ENCODE data around the gene TKT.

Gene TKT

DNA sequence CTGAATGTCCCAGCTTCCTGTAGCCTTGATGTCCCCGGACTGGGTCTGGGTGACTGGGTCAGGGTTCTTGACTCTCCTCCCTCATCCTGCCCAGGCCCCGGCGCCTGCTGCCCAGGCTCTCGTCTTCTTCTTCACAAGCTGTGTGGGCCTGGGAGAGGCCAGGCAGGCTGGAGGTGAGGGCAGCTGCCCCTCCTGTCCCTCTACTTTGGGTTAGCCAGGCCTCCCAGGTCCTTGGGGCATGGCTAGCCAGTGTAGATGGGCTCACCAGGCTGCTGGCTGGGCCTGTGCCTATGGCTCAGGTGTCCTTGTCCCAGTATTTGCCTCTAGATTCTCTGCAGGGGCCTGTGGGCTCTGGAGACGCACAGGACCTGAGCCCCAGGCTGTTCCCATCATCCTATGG is 31.8 kb downstream of the TKT start:
- no peak overlapping the region for H3K4me3 ChIP-seq (ENCODE audit: low read depth, low read length)
- no peak for TF ChIP-seq MAX (IDR thresholded peaks at IDR 0.05; ENCODE audit: low read depth, low read length)
- TF ChIP-seq CTCF (IDR thresholded peaks at IDR 0.05; ENCODE audit: low read depth, low read length), result no peak
- no peak for TF ChIP-seq POLR2A (IDR thresholded peaks at IDR 0.05; ENCODE audit: extremely low read depth, insufficient read length)
- TF ChIP-seq MYC (IDR thresholded peaks at IDR 0.05; ENCODE audit: low read depth, low read length), result no peak
- DNase-seq (ENCODE audit: low read depth), result no peak

DNA sequence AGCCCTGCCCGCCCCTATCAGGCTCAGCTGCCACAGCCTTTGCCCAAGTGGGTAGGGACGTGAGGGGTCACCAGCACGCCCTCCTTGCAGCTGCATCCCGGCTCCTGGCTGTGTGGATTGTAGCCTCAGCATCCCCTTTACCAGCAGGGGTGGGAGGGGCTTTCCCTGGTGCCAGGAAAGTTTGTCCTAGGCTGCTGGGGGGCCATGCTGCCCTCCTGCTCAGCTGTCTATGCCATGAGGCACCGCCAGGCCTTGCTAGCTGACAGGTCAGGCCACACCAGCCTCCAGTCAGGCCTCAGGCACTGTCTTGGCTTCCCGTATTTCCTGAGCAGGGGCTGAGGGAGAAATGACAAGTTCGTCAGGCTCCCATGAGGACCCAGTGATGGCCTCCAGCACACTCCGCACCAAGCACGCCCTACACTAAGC is 32.3 kb downstream of the TKT start:
- no peak for TF ChIP-seq POLR2A (IDR thresholded peaks at IDR 0.05; ENCODE audit: extremely low read depth, insufficient read length)
- TF ChIP-seq MAX (IDR thresholded peaks at IDR 0.05; ENCODE audit: low read depth, low read length), result no peak
- TF ChIP-seq MYC (IDR thresholded peaks at IDR 0.05; ENCODE audit: low read depth, low read length), result no peak
- no peak for TF ChIP-seq CTCF (IDR thresholded peaks at IDR 0.05; ENCODE audit: low read depth, low read length)
- no peak overlapping the region for H3K4me3 ChIP-seq (ENCODE audit: low read depth, low read length)
- DNase-seq (ENCODE audit: low read depth), result no peak

DNA sequence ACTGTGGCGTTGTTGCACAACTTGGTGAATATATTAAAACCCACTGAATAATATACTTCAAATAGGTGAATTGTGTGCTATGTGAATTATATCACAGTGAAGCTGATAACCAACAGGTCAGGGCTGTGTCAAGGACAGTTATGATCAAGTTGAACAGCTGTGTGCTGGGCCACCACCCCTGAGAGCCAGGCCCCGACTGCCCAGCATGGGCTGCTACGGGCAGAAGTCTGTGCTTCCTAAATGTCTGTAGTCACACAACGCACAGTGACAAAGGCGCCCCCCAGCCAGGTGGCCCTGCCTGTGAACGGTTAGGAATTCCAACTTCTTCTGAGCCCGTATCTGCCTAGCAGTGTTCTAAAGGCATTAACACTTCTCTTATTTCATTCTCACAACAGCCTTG is 32.8 kb downstream of the TKT start:
- H3K4me3 ChIP-seq (ENCODE audit: low read depth, low read length), result no peak overlapping the region
- TF ChIP-seq MYC (IDR thresholded peaks at IDR 0.05; ENCODE audit: low read depth, low read length) (no peak), CTCF (IDR thresholded peaks at IDR 0.05; ENCODE audit: low read depth, low read length) (no peak), POLR2A (IDR thresholded peaks at IDR 0.05; ENCODE audit: extremely low read depth, insufficient read length) (peak; percentile 5), MAX (IDR thresholded peaks at IDR 0.05; ENCODE audit: low read depth, low read length) (no peak)
- DNase-seq (ENCODE audit: low read depth), result no peak

DNA sequence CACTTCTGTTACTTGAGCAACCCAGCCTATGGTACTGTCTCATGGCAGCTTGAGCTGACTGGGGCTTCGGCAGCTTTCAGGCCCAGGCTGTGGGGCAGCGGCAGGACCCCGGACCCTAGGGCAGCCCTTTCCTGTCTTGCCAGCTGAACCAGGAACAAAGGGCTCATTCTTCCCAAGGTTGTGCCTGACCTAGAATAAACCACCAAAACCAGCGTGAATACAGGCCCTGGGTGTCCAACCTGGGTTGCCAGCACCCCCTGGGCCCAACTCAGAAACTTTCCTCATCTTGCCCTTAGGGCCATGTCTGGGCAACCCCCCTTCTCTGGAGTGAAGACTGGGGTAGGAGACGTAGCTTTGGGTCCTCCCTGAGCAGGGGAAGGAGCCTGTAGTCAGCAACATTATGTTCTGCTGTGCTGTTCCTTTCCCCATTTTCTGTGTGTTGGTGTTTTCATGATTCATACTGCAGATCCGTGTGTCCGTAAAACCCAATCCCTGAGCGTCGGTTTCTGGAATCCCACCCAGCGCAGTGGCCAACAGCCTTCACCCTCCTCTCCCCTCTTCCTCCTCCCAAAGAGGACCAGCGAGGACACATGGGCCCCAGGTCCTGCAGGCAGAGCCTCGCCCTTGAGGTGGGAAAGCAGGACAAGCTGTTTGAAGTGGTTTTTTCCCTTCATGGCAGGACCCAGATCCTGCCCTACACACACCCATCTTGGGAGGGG is 33.5 kb downstream of the TKT start:
- TF ChIP-seq MYC (IDR thresholded peaks at IDR 0.05; ENCODE audit: low read depth, low read length), result no peak
- no peak for DNase-seq (ENCODE audit: low read depth)
- no peak overlapping the region for H3K4me3 ChIP-seq (ENCODE audit: low read depth, low read length)

DNA sequence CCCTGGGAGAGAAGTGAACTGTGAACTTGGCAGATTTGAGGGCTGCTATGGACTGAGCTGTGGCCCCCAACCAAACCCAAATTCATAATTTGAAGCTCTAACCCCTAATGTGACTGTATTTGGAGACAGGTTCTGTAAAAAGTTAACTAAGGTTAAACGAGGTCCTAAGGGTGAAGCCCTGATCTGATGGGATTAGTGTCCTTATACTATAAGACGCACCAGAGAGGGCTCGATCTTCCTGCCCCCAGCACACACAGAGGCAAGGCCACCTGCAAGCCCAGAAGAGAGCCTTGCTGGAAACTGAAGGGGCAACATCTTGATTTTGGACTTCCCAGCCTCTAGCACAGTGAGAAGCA is 34.0 kb downstream of the TKT start:
- DNase-seq (ENCODE audit: low read depth), result no peak
- TF ChIP-seq MYC (IDR thresholded peaks at IDR 0.05; ENCODE audit: low read depth, low read length), result no peak
- TF ChIP-seq CTCF (IDR thresholded peaks at IDR 0.05; ENCODE audit: low read depth, low read length), result no peak
- no peak for TF ChIP-seq POLR2A (IDR thresholded peaks at IDR 0.05; ENCODE audit: extremely low read depth, insufficient read length)
- no peak for TF ChIP-seq MAX (IDR thresholded peaks at IDR 0.05; ENCODE audit: low read depth, low read length)
- no peak overlapping the region for H3K4me3 ChIP-seq (ENCODE audit: low read depth, low read length)

DNA sequence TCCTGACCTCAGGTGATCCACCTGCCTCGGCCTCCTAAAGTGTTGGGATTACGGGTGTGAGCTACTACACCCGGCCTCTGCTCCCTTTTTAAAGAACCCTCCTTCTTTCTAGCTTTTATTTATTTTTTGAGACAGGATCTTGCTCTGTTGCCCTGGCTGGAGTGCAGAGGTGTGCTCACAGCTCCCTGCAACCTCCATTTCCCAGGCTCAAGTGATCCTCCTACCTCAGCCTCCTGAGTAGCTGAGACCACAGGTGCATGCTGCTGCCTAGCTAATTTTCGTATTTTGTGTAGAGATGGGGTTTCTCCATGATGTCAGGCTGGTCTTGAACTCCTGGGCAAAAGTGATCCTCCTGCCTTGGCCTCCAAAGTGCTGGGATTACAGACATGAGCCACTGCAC is 34.5 kb downstream of the TKT start:
- no peak for DNase-seq (ENCODE audit: low read depth)
- no peak overlapping the region for H3K4me3 ChIP-seq (ENCODE audit: low read depth, low read length)
- TF ChIP-seq POLR2A (IDR thresholded peaks at IDR 0.05; ENCODE audit: extremely low read depth, insufficient read length) (no peak), MAX (IDR thresholded peaks at IDR 0.05; ENCODE audit: low read depth, low read length) (no peak)
